ENCODE measurements around the gene EDC4. TPM values are rescaled to one million over a fixed set of nuclear protein-coding genes. Genes with fewer than 3 reads are reported as not detected.

Gene EDC4
- total RNA-seq, 1 experiment from 2014 or later, result 50.7 TPM

DNA sequence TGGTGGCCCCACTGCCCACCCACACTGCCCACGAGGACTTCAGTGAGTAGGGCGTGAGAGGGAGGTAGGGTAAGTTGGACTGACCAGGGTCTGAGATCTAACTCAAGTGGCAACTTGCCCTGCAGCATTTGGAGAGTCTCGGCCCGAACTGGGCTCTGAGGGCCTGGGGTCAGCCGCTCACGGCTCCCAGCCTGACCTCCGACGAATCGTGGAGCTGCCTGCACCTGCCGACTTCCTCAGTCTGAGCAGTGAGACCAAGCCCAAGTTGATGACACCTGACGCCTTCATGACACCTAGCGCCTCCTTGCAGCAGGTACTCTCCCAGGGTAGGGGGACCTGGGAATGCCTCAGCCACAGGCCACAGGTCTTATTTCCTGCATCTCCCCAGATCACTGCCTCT is 6.6 kb downstream of the EDC4 start:
- DNase-seq (ENCODE audit: low spot score), result no peak

GRCh38 chr16:67879936-67880335 is 7.1 kb downstream of the EDC4 start:
- no peak for DNase-seq (ENCODE audit: low spot score)

GRCh38 chr16:67880584-67880983 is 7.7 kb downstream of the EDC4 start:
- no peak for DNase-seq (ENCODE audit: low spot score)

- no peak for DNase-seq (ENCODE audit: low spot score)
Measured at GRCh38 chr16:67881621-67882161, 8.8 kb downstream of the EDC4 start.

GRCh38 chr16:67882374-67883145 is 9.7 kb downstream of the EDC4 start:
- no peak for DNase-seq (ENCODE audit: low spot score)

GRCh38 chr16:67883146-67883871 is 10.5 kb downstream of the EDC4 start:
- DNase-seq (ENCODE audit: low spot score), result no peak

DNA sequence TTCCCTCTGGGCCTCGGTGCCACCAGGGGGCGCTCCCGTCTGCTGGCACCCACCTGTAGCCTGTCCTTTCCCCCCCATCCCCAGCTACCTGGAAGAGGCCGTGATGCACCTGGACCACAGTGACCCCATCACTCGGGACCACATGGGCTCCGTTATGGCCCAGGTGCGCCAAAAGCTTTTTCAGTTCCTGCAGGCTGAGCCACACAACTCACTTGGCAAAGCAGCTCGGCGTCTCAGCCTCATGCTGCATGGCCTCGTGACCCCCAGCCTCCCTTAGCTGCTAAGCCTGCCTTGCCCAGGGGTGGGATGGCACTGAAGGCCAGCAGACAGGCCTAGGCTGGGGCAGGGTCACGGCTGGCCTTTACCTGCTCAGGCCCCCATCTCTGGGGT is 11.0 kb downstream of the EDC4 start:
- peak; percentile 20 for DNase-seq (ENCODE audit: low spot score)

- DNase-seq (ENCODE audit: low spot score), result peak; percentile 78
Measured at GRCh38 chr16:67884684-67885083, 11.8 kb downstream of the EDC4 start, which contains the start of gene NRN1L. Gene NRN1L (plus strand): TSS chr16:67884885. CDS start chr16:67884904, 19 bp downstream.

GRCh38 chr16:67885545-67885944 is 12.7 kb downstream of the EDC4 start:
- no peak for DNase-seq (ENCODE audit: low spot score)

- no peak for DNase-seq (ENCODE audit: low spot score)
Measured at GRCh38 chr16:67885976-67886375, 13.1 kb downstream of the EDC4 start.

DNA sequence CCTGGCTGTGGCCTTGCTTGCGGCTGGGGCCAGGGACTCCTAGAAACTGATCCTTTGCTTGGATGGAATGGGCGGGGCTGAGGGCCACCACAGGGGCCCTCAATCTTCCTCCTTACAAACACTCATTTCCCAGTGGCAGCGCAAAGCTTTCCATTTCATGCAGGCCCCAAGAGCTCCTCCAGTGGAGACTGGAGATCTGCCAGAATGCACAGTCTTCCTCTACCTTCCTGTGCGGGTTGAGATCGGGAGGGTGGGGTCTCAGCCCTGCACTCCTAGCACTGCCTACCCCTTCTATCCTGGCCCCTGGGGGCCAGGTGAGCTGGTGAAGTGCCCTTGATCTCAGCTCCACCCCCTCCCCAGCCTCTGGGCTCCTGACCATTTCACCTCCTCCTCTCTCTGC is 13.5 kb downstream of the EDC4 start:
- DNase-seq (ENCODE audit: low spot score), result no peak

- DNase-seq (ENCODE audit: low spot score), result no peak
Measured at GRCh38 chr16:67888331-67888730, 15.5 kb downstream of the EDC4 start.

- DNase-seq (ENCODE audit: low spot score), result no peak
Measured at GRCh38 chr16:67892375-67892774, 19.5 kb downstream of the EDC4 start.

DNA sequence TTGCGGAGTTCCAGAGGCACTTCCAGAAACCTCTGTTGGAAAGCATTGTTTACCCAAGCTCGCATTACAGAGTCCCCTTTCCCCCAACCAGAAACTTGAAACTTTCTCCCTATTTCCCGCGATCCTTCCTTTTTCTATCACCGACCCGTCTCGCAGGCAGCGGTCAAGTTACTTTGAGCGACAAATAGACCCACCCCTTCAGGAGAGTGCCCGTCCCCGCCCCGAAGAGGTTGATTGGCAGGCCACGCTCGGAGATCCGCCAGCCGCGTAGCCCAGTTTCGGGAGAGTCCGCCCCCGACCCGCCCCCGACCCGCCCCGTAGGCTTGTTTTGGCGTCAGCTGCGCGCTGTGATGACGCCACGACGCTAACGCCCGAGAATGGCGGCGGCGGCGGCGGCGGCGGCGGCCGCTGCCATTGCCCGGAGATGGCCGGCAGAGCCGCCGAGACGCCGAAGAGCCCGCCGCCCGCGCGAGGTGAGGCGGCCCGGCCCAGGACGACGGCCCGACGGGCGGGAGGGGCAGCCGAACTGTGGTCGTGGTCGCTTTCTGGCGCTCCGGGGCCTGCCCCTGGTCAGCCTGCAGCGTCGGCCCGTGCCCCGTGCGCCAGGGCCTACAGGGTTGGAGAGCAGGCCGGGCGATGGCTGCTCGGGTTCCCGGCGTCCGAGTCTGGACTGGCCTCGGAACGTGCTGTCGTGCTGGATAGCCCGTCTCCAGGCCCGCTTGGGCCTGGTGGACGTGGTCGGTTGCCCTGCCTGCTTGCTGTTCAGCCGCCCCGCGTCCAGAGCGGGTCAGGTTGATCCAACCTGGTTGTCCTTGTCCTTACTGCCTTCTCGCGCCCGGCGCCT is 20.3 kb downstream of the EDC4 start, which contains the start of gene PSKH1:
Gene PSKH1, plus strand, starts transcription at position 356 of the 844 bp plus-strand sequence. CDS start 15,496 bp downstream, outside the sequence.
- peak; percentile 81 for DNase-seq (ENCODE audit: low spot score)

DNA sequence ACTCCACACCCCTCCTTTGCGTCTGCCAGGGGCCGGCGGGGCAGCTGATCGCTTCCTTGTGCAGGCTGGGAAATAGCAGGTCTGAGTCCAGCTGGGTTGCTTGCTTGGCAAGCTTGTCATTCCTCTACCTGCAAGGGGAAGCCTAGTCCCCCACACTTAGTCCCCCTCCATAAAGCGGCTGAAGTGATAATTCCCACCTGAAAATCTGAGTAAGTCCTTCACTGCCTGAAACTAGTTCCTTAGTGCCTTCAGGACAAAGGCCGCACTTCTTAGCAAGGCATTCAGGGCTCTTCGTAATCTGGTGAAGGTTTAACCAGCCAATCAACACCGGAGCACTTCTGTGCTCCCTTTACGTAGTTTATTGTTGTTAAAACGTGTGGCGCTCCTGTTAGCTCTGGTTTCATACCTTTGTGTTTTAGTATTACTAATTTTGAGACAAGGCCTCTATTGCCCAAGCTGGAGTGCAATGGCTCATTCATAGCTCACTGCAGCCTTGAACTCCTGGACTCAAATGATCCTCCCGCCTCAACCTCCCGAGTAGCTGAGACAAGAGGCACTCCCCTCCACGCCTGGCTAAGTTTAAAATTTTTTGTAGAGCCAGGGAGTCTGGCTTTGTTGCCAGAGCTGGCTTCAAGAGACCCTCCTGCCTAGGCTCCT is 21.0 kb downstream of the EDC4 start:
- DNase-seq (ENCODE audit: low spot score), result no peak

DNA sequence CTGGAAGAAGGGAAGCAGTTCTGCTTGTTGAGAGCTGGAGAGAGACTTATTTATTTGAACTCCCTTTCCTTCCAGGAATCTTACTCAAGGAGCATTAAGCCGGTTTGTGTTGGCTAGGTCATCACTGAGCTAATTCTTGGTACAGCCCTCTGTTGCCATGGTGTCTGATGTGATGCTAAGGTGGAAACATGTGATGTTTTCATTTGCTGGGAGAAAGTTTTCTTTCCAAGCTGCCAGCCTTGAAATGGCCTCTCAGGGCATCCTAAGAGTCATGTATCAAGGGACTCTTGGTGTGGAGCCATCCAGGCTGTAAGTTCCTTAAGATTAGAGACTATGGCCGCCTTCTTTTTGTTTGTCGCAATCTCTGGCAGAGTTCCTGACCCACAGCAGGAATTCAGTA is 24.4 kb downstream of the EDC4 start:
- no peak for DNase-seq (ENCODE audit: low spot score)

GRCh38 chr16:67901734-67902133 is 28.9 kb downstream of the EDC4 start:
- DNase-seq (ENCODE audit: low spot score), result no peak

DNA sequence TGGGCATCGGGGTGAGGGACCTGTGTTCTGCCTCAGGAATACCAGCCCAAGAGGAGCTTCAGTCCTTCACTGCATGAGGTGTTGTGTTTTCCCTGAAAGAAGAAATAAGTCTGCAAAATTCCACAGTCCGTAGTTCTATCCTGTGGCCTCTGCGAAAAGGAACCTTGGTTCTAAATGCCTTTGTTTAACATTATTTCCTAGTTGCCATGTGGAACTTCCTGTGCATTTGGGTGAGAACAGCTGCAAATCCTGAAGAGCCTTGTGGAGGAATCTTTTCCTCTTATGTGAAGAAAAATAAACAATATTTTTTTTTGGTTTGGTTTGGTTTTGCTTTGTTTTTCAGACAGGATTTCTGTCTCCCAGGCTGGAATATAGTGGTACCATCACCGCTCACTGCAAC is 30.0 kb downstream of the EDC4 start:
- no peak for DNase-seq (ENCODE audit: low spot score)

DNA sequence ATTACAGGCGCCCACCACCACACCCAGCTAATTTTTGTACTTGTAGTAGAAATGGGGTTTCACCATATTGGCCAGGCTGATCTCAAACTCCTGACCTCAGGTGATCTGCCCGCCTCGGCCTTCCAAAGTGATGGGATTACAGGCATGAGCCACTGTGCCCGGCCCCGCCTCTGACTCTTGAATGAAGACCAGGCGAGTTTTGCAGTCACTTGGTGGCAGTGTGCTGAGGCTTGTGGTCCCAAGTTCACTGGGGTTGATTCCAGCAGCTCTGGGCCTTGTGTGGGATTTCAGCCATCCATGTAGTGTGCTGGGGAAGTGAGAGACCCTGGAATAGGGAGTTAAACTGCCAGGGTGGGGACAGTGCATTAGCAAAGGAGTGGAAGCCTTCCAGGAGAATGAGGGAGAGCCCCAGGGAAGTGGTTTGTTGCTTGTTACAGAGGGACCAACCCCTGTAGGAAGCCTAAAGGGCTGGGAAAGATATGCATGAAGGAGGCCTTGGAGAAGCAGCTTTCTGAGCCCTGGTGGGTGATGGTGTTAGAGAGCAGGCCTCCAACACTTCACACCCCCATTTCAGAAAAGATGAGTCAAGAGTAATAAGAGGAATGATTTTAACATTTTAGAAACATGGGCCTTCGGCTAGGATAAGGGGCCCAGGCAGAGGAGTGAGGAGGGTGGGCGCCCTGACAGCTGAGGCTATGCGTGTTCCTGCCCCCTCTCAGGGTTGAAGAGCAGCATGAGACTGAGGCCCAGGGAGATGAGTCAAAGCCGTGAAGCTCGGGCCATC is 34.7 kb downstream of the EDC4 start:
- no peak for DNase-seq (ENCODE audit: low spot score)

DNA sequence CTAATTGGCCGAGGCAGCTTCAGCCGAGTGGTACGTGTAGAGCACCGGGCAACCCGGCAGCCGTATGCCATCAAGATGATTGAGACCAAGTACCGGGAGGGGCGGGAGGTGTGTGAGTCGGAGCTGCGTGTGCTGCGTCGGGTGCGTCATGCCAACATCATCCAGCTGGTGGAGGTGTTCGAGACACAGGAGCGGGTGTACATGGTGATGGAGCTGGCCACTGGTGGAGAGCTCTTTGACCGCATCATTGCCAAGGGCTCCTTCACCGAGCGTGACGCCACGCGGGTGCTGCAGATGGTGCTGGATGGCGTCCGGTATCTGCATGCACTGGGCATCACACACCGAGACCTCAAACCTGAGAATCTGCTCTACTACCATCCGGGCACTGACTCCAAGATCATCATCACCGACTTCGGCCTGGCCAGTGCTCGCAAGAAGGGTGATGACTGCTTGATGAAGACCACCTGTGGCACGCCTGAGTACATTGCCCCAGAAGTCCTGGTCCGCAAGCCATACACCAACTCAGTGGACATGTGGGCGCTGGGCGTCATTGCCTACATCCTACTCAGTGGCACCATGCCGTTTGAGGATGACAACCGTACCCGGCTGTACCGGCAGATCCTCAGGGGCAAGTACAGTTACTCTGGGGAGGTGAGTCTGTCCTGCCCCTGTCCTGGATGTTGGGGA is 36.3 kb downstream of the EDC4 start:
- DNase-seq (ENCODE audit: low spot score), result no peak

All from A172 (cell line).